Pericardium fibroblast (primary cell): ENCODE results near the gene AP3B1. TPM values are rescaled to one million over a fixed set of nuclear protein-coding genes. Genes with fewer than 3 reads are reported as not detected.

Experiments
- total RNA-seq: library from RNA; depleted of rRNA; stranded (reverse); fragments of >200 nt; gene quantifications from 2 replicates; pipeline ENCODE4 v1.2.3, GENCODE V29; 2015

Gene AP3B1, protein sequence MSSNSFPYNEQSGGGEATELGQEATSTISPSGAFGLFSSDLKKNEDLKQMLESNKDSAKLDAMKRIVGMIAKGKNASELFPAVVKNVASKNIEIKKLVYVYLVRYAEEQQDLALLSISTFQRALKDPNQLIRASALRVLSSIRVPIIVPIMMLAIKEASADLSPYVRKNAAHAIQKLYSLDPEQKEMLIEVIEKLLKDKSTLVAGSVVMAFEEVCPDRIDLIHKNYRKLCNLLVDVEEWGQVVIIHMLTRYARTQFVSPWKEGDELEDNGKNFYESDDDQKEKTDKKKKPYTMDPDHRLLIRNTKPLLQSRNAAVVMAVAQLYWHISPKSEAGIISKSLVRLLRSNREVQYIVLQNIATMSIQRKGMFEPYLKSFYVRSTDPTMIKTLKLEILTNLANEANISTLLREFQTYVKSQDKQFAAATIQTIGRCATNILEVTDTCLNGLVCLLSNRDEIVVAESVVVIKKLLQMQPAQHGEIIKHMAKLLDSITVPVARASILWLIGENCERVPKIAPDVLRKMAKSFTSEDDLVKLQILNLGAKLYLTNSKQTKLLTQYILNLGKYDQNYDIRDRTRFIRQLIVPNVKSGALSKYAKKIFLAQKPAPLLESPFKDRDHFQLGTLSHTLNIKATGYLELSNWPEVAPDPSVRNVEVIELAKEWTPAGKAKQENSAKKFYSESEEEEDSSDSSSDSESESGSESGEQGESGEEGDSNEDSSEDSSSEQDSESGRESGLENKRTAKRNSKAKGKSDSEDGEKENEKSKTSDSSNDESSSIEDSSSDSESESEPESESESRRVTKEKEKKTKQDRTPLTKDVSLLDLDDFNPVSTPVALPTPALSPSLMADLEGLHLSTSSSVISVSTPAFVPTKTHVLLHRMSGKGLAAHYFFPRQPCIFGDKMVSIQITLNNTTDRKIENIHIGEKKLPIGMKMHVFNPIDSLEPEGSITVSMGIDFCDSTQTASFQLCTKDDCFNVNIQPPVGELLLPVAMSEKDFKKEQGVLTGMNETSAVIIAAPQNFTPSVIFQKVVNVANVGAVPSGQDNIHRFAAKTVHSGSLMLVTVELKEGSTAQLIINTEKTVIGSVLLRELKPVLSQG
- 37.2 and 41.8 TPM in 2 replicates for total RNA-seq

GRCh38 chr5:78294248-78295034 lies at the start of gene AP3B1:
AP3B1 (minus strand) TSS chr5:78294698; CDS start chr5:78294579, 119 bp downstream.

Other genes with a start within 250 kb of the AP3B1 start
- gene SCAMP1, start 65.9 kb upstream of the AP3B1 start, total RNA-seq, result 15.6 and 17.5 TPM in 2 replicates